ENCODE results near the gene C10orf67. TPM values are rescaled to one million over a fixed set of nuclear protein-coding genes. Genes with fewer than 3 reads are reported as not detected.
A peak's percentile ranks its signal among the peaks of the same experiment; 100 is the strongest.

Gene C10orf67
- total and polyA plus RNA-seq, 9 of the 15 experiments (the other 6 are each of a cell fraction or from before 2014, with no cell fraction given), result not detected

DNA sequence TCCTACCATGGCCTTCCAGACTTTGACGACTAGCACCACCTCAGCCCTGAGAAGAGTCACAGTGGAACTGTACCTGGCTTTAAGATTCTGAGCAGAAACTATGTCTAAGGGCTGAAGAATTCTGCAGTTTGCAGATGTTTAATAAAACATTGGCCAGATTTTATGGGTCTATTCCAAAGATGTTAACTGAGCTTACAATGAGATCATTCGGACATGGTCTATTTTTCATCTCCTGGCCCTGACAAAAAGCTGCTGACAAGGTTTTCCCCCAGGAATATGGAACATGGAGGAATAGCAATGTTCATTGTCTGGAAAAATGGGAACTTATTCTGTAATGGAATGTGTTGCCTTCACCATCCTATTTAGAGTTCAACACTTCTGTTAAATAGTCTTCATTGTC lies 86.1 kb downstream of the C10orf67 start (continued):
- TF ChIP-seq, protein P1, sequence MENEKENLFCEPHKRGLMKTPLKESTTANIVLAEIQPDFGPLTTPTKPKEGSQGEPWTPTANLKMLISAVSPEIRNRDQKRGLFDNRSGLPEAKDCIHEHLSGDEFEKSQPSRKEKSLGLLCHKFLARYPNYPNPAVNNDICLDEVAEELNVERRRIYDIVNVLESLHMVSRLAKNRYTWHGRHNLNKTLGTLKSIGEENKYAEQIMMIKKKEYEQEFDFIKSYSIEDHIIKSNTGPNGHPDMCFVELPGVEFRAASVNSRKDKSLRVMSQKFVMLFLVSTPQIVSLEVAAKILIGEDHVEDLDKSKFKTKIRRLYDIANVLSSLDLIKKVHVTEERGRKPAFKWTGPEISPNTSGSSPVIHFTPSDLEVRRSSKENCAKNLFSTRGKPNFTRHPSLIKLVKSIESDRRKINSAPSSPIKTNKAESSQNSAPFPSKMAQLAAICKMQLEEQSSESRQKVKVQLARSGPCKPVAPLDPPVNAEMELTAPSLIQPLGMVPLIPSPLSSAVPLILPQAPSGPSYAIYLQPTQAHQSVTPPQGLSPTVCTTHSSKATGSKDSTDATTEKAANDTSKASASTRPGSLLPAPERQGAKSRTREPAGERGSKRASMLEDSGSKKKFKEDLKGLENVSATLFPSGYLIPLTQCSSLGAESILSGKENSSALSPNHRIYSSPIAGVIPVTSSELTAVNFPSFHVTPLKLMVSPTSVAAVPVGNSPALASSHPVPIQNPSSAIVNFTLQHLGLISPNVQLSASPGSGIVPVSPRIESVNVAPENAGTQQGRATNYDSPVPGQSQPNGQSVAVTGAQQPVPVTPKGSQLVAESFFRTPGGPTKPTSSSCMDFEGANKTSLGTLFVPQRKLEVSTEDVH (IDR thresholded peaks at IDR 0.05; ENCODE audit: low read depth, partially characterized antibody), result no peak
- TF ChIP-seq, protein P2, sequence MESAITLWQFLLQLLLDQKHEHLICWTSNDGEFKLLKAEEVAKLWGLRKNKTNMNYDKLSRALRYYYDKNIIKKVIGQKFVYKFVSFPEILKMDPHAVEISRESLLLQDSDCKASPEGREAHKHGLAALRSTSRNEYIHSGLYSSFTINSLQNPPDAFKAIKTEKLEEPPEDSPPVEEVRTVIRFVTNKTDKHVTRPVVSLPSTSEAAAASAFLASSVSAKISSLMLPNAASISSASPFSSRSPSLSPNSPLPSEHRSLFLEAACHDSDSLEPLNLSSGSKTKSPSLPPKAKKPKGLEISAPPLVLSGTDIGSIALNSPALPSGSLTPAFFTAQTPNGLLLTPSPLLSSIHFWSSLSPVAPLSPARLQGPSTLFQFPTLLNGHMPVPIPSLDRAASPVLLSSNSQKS (CRISPR knock-in tag; IDR thresholded peaks at IDR 0.05), result no peak

DNA sequence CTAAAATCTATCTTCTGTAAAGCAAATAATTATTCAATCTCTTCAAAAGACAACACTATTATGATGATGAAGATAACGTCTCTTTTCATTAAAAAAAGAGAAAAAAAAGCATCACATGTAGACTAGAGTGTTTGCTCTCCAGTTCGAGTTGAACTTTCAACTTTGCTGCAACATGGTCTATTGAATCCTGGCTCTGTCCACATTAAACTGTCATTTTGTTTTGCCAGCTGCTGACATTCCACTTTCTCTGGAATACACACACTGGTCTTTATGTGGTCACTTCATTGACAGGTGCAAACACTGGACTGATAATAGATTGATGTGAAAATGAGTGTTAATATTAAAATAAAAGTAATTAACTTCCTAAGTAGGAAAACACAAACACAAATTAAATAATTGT lies 90.8 kb downstream of the C10orf67 start:
- in situ Hi-C loops (cut with MboI), result no loop called here
- H3K9me3 ChIP-seq (replicated peaks; ENCODE audit: control insufficient read depth, insufficient read depth, low read depth, low read length), result no peaks in the 10 kb centered on the region
- 0% methylated on average over 2 of the region's 2 CpGs for WGBS (ENCODE audit: insufficient coverage, low coverage, missing lambda C conversion rate)
- no peaks in the 10 kb centered on the region for H3K9me1 ChIP-seq (ENCODE audit: control insufficient read depth, insufficient read depth, low read length)
- H4K20me1 ChIP-seq (replicated peaks; ENCODE audit: control insufficient read depth, insufficient read depth, low read length), result no peaks in the 10 kb centered on the region; the same call in 1 of the 2 replicates
- H3K36me3 ChIP-seq (ENCODE audit: control insufficient read depth, insufficient read depth, low read length), result no peaks in the 10 kb centered on the region
- intact Hi-C loops (cut with micrococcal nuclease), result no loop called here
- H2AFZ ChIP-seq (ENCODE audit: low read depth, low read length), result no peak overlapping the region
- POLR2A ChIA-PET, result no interaction called here
- no peak overlapping the region for H3K27ac ChIP-seq (ENCODE audit: extremely low read depth, low read depth, low read length)
- BruUV-seq (replicated peaks), result no TSS peak
- H3K9ac ChIP-seq (ENCODE audit: insufficient read depth in 1 of 2, low read depth in 2 of 2, low read length in 2 of 2), result no peak overlapping the region
- CTCF ChIA-PET (ENCODE audit: low intra/inter-chr PET ratio), result no interaction called here
- H3K4me1 ChIP-seq (replicated peaks in 1 of 2; ENCODE audit: control insufficient read depth in 2 of 2, insufficient read depth in 2 of 2, low read length in 2 of 2), result no peaks in the 10 kb centered on the region
- H3K4me2 ChIP-seq (ENCODE audit: insufficient read depth, low read length), result no peak overlapping the region
- FAIRE-seq (peak; percentile 32), ATAC-seq (no peak), DNase-seq (ENCODE audit: extremely low read depth in 1 of 4, low spot score in 3 of 4) (no peak)
- H3K4me3 ChIP-seq, result no peak overlapping the region
- H3K27me3 ChIP-seq (ENCODE audit: control insufficient read depth in 2 of 2, insufficient read depth in 2 of 2, low read length in 2 of 2), result no peaks in the 10 kb centered on the region
- H3K79me2 ChIP-seq (ENCODE audit: control insufficient read depth, insufficient read depth, low read length), result no peaks in the 10 kb centered on the region
- no peak for TF ChIP-seq RBBP5 (IDR thresholded peaks at IDR 0.05; ENCODE audit: borderline replicate concordance, insufficient read depth, low read length, poor library complexity, severe bottlenecking)
- TF ChIP-seq WHSC1 (IDR thresholded peaks at IDR 0.05; ENCODE audit: low read length), result no peak
- no peak for TF ChIP-seq DMBX1 (CRISPR knock-in tag; IDR thresholded peaks at IDR 0.05; ENCODE audit: borderline replicate concordance)
- TF ChIP-seq ZNF165 (CRISPR knock-in tag; IDR thresholded peaks at IDR 0.05; ENCODE audit: borderline replicate concordance), result no peak
- TF ChIP-seq, protein P3, sequence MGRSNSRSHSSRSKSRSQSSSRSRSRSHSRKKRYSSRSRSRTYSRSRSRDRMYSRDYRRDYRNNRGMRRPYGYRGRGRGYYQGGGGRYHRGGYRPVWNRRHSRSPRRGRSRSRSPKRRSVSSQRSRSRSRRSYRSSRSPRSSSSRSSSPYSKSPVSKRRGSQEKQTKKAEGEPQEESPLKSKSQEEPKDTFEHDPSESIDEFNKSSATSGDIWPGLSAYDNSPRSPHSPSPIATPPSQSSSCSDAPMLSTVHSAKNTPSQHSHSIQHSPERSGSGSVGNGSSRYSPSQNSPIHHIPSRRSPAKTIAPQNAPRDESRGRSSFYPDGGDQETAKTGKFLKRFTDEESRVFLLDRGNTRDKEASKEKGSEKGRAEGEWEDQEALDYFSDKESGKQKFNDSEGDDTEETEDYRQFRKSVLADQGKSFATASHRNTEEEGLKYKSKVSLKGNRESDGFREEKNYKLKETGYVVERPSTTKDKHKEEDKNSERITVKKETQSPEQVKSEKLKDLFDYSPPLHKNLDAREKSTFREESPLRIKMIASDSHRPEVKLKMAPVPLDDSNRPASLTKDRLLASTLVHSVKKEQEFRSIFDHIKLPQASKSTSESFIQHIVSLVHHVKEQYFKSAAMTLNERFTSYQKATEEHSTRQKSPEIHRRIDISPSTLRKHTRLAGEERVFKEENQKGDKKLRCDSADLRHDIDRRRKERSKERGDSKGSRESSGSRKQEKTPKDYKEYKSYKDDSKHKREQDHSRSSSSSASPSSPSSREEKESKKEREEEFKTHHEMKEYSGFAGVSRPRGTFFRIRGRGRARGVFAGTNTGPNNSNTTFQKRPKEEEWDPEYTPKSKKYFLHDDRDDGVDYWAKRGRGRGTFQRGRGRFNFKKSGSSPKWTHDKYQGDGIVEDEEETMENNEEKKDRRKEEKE (IDR thresholded peaks at IDR 0.05; ENCODE audit: borderline replicate concordance in 1 of 2, control insufficient read depth in 1 of 2, low read depth in 2 of 2, low read length in 1 of 2), result no peak
- TF ChIP-seq HDAC6 (IDR thresholded peaks at IDR 0.05; ENCODE audit: low read depth, low read length), result no peak
- TF ChIP-seq, protein P4, sequence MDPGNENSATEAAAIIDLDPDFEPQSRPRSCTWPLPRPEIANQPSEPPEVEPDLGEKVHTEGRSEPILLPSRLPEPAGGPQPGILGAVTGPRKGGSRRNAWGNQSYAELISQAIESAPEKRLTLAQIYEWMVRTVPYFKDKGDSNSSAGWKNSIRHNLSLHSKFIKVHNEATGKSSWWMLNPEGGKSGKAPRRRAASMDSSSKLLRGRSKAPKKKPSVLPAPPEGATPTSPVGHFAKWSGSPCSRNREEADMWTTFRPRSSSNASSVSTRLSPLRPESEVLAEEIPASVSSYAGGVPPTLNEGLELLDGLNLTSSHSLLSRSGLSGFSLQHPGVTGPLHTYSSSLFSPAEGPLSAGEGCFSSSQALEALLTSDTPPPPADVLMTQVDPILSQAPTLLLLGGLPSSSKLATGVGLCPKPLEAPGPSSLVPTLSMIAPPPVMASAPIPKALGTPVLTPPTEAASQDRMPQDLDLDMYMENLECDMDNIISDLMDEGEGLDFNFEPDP (CRISPR knock-in tag; IDR thresholded peaks at IDR 0.05), result no peak
- no peak for TF ChIP-seq TSC22D4 (tag; IDR thresholded peaks at IDR 0.05)
- no peak for TF ChIP-seq ZNF175 (CRISPR knock-in tag; IDR thresholded peaks at IDR 0.05; ENCODE audit: low read depth)

Measured in K562 (cell line).